GM18519 (cell line): Measurements from ENCODE around the gene SMYD3.
A peak's percentile ranks its signal among the peaks of the same experiment; 100 is the strongest.
"Not testable (repeated sequence)": the region's sequence is repeated elsewhere in the genome, so short reads cannot be mapped to it uniquely, and the experiment has no call there.

Experiments
- ATAC-seq: cut with Tn5 transposase; IDR thresholded peaks from one replicate; pipeline ENCODE4 v1.9.1; 2021; ENCODE audit warnings: mild to moderate bottlenecking, moderate library complexity; ENCODE audit not compliant: unreplicated experiment, low FRiP score

The SMYD3 gene

GRCh38 chr1:245832771-245833527 lies 674.1 kb downstream of the SMYD3 start:
- ATAC-seq: no peak

GRCh38 chr1:245831518-245831917 lies 675.6 kb downstream of the SMYD3 start:
- no peak for ATAC-seq

- no peak for ATAC-seq
These were observed 677.3 kb downstream of the SMYD3 start for GRCh38 chr1:245829826-245830225.

- ATAC-seq: no peak
These were observed 677.9 kb downstream of the SMYD3 start for GRCh38 chr1:245829194-245829593.

GRCh38 chr1:245827301-245827700 lies 679.8 kb downstream of the SMYD3 start:
- no peak for ATAC-seq

GRCh38 chr1:245825128-245825901 lies 681.8 kb downstream of the SMYD3 start:
- ATAC-seq: no peak

- ATAC-seq: no peak
These were observed 683.5 kb downstream of the SMYD3 start for GRCh38 chr1:245823408-245824147.

- no peak for ATAC-seq
These were observed 684.1 kb downstream of the SMYD3 start for GRCh38 chr1:245822996-245823395.

- not testable (repeated sequence) for ATAC-seq
These were observed 688.7 kb downstream of the SMYD3 start for GRCh38 chr1:245818363-245818762.

GRCh38 chr1:245816496-245816895 lies 690.6 kb downstream of the SMYD3 start:
- not testable (repeated sequence) for ATAC-seq

GRCh38 chr1:245814651-245815050 lies 692.4 kb downstream of the SMYD3 start:
- no peak for ATAC-seq

- ATAC-seq: no peak
These were observed 694.8 kb downstream of the SMYD3 start for GRCh38 chr1:245812278-245812677.

GRCh38 chr1:245810789-245811337 lies 696.2 kb downstream of the SMYD3 start:
- ATAC-seq: no peak

- no peak for ATAC-seq
These were observed 696.8 kb downstream of the SMYD3 start for GRCh38 chr1:245810181-245810769.

- ATAC-seq: no peak
These were observed 697.7 kb downstream of the SMYD3 start for GRCh38 chr1:245809361-245809760.

- no peak for ATAC-seq
These were observed 698.9 kb downstream of the SMYD3 start for GRCh38 chr1:245807954-245808719.

GRCh38 chr1:245807306-245807705 lies 699.8 kb downstream of the SMYD3 start:
- ATAC-seq: peak; percentile 74

GRCh38 chr1:245805532-245805931 lies 701.5 kb downstream of the SMYD3 start:
- no peak for ATAC-seq

- no peak for ATAC-seq
These were observed 702.4 kb downstream of the SMYD3 start for GRCh38 chr1:245804696-245805095.

- ATAC-seq: no peak
These were observed 703.4 kb downstream of the SMYD3 start for GRCh38 chr1:245803666-245804037.
